ENCODE results near the gene IFT122. TPM values are rescaled to one million over a fixed set of nuclear protein-coding genes. Genes with fewer than 3 reads are reported as not detected.

Gene IFT122
- total and polyA plus RNA-seq, 9 donors: 20.8 to 58.1 (median 45.6) TPM

DNA sequence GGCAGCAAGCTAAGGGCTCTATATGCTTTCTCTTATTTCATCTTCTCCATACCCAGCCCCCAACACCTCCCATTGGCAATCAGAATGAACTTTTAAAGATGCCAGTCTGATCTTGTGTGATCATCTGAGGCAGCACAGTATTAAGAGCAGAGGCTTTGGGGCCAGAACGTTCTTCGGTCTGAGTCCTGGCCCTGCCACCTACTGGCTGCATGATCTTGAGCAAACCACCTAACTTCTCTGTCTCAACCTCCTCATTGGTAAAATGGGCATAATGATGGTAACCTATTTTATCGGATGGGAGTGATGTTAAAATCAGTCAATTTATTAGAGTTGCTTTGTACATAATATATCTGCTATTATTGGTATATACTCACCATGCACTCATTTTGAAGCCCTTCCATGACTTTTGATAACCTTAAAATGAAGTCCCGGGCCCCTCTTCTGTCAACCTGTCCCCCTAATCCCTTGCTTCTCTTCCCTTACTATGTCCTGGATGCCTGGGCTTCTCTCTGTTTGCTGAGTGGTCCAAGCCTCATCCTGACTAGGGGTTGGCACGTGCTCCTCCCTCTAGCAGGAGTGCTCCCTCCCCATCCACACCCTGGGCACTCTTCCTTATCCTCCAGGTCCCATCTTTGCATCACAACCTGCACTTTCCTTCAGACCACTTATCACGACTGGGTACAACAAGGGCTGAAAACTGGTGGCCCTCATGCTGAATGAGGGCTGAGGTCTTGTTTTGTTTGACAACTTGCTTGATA lies 17.9 kb upstream of the IFT122 start:
- Histone ChIP-seq H3K36me3 (no peaks in the 10 kb centered on the region), H3K4me1 (ENCODE audit: insufficient read depth) (peaks cover 6% of the 10 kb centered on the region), H3K27me3 (no peaks in the 10 kb centered on the region), H3K4me3 (no peak overlapping the region), H3K27ac (no peak overlapping the region), H3K9me3 (no peaks in the 10 kb centered on the region)
- 76 to 81% (median 80%) methylated on average over 6 of the region's 6 CpGs for WGBS, 3 donors
- intact Hi-C loops (cut with DNase I): no loop called here
- DNase-seq: peak in 1 of 5 donors; percentile 12
- TF ChIP-seq POLR2A (IDR thresholded peaks at IDR 0.05) (no peak), CTCF (IDR thresholded peaks at IDR 0.05) (no peak), EP300 (IDR thresholded peaks at IDR 0.05) (no peak)

GRCh38 chr3:129422897-129423296 lies 17.1 kb upstream of the IFT122 start:
- Histone ChIP-seq H3K4me1 (ENCODE audit: insufficient read depth) (peaks cover 3% of the 10 kb centered on the region), H3K4me3 (no peak overlapping the region), H3K9me3 (no peaks in the 10 kb centered on the region), H3K27ac (no peak overlapping the region), H3K36me3 (no peaks in the 10 kb centered on the region), H3K27me3 (no peaks in the 10 kb centered on the region)
- TF ChIP-seq EP300 (IDR thresholded peaks at IDR 0.05) (no peak), CTCF (IDR thresholded peaks at IDR 0.05) (no peak), POLR2A (IDR thresholded peaks at IDR 0.05) (no peak)
- no peak for DNase-seq
- intact Hi-C loops (cut with DNase I): no loop called here
- WGBS, 3 donors: 93 to 100% (median 98%) methylated on average over 1 of the region's 1 CpG

DNA sequence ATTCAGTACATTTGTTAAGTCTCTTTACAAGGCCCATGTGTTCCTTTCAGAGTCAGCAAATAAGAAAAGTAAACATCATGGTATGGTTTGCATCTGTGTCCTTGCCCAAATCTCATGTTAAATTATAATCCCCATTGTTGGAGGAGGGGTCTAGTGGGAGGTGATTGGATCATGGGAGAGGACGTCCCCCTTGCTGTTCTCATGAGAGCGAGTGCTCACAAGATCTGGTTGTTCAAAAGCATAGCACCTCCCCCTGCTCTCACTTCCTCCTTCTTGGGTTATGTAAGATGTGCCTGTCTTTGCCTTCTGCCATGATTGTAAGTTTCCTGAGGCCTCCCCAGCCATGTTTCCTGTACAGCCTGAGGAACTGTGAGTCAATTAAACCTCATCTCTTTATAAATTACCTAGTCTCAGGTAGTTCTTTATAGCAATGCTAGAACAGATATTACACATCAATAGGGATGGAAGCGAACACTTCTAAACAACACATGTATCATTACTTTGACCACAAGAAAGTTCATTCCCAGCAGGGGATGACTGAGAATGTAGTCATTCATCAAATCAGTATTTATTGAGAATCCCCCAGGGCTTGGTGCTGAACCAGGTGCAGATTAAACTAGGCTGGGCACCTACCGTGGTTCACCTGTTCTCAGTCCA lies 15.7 kb upstream of the IFT122 start:
- TF ChIP-seq CTCF (IDR thresholded peaks at IDR 0.05) (no peak), POLR2A (IDR thresholded peaks at IDR 0.05) (no peak), EP300 (IDR thresholded peaks at IDR 0.05) (no peak)
- Histone ChIP-seq H3K4me3 (no peak overlapping the region), H3K36me3 (no peaks in the 10 kb centered on the region), H3K4me1 (ENCODE audit: insufficient read depth) (no peaks in the 10 kb centered on the region), H3K27me3 (no peaks in the 10 kb centered on the region), H3K9me3 (no peaks in the 10 kb centered on the region), H3K27ac (no peak overlapping the region)
- 80 to 84% (median 81%) methylated on average over 4 of the region's 4 CpGs for WGBS, 3 donors
- intact Hi-C loops (cut with DNase I): no loop called here
- DNase-seq: no peak

DNA sequence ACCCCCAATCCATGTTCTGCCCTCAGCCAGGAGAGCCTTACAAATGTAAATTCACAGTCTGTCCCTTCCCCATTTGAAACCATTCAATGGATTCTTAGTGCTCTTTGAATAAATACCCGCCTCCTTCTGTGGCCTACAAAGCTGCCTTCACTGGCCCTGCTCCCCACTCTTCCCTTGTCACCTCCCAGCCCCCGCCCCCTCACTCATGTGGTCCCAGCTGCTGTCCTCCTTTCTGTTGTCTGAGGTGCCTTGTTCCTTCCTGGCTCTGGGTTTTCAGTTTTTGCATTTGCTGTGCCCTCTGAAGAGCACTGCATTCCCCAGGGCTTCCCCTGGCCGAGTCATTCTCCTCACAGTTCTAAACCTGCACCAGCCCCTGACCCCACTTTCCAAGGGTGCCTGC lies 14.8 kb upstream of the IFT122 start:
- Histone ChIP-seq H3K27ac (no peak overlapping the region), H3K4me3 (no peak overlapping the region), H3K36me3 (no peaks in the 10 kb centered on the region), H3K9me3 (no peaks in the 10 kb centered on the region), H3K4me1 (ENCODE audit: insufficient read depth) (no peaks in the 10 kb centered on the region), H3K27me3 (no peaks in the 10 kb centered on the region)
- TF ChIP-seq CTCF (IDR thresholded peaks at IDR 0.05) (no peak), EP300 (IDR thresholded peaks at IDR 0.05) (no peak), POLR2A (IDR thresholded peaks at IDR 0.05) (no peak)
- DNase-seq: no peak
- WGBS, 3 donors: 72 to 90% (median 79%) methylated on average over 3 of the region's 3 CpGs
- intact Hi-C loops (cut with DNase I): no loop called here
